Hematopoietic multipotent progenitor cell treated with erythropoietin and hydrocortisone succinate and interleukin-3 and kit ligand, for 17 days (in vitro differentiated cells): ENCODE measurements around the gene TGFBR2.

Experiments
- DNase-seq: peaks from one replicate; pipeline ENCODE4 v3.0.0-alpha.2; 2015; ENCODE audit warnings: low spot score

TGFBR2 gene

GRCh38 chr3:30637310-30638219 lies 31.2 kb downstream of the TGFBR2 start:
- no peak for DNase-seq

DNA sequence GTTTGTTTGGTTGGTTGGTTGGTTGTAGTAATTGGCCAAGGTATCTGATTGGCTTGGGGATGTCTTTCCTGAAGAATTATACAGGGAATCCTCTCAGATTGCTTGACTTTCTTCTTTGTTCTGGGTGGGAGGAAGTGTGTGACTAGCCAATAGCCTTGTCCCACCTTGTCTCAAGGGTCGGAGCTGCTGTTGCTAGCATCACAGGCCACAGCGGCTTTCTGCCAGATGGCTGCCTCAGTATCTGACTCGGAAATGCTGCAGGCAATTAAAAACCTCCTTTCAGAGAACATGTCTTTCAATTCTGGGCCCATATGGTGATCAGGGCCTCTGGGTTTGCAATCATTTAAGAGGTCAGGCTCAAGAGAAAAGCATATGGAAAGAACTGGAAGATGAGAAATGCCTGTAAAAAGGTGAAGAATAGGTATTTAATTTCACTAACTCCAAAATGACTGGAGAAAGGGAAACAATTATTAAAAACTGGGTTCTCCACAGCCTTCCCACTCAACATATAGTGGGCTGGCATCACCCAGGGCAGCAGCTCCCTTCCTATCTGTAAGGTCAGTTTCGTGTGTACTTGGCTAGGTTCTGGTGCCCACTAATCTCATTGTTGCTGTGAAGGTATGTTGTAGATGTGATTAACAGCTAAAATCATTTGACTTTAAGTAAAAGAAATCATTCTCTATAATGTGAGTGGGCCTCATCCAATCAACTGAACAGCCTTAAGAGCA lies 32.4 kb downstream of the TGFBR2 start:
- DNase-seq: no peak

DNA sequence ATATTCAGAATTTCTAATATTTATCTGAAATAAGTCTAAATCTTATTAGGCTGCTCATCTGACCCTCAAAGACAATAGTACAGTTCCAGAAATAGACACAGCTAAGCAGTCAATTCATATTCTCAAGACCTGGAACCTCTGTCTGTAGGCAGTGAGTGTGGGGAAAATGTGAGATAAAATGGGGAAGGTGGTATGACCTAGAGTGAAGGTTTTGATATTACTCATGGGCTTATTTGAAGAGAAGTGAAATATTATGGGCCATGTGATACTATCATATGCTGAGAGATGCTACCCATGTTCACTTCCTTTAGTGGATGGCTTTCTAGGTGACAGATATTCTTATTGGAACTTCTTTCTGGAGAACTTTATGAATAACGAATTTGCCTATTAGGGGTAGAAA lies 33.5 kb downstream of the TGFBR2 start:
- no peak for DNase-seq

DNA sequence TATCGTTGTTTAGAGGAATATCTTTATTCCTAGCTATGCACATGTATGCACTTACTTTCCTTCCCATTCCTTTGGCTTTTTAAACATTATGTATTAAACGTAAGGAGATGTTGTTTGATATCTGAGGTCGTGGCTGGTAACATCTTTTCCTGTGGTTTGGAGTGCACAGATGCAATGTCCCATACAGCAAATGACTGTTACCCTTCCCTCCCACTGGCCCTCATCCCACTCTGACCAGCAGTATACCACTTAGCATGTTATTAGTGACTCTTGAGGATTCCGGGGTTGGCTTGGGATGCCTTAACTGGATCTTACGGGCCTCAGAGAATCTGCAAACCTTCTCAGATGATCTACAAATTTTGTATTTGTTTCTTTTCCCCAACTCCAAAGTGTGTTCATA lies 34.5 kb downstream of the TGFBR2 start:
- DNase-seq: no peak

DNA sequence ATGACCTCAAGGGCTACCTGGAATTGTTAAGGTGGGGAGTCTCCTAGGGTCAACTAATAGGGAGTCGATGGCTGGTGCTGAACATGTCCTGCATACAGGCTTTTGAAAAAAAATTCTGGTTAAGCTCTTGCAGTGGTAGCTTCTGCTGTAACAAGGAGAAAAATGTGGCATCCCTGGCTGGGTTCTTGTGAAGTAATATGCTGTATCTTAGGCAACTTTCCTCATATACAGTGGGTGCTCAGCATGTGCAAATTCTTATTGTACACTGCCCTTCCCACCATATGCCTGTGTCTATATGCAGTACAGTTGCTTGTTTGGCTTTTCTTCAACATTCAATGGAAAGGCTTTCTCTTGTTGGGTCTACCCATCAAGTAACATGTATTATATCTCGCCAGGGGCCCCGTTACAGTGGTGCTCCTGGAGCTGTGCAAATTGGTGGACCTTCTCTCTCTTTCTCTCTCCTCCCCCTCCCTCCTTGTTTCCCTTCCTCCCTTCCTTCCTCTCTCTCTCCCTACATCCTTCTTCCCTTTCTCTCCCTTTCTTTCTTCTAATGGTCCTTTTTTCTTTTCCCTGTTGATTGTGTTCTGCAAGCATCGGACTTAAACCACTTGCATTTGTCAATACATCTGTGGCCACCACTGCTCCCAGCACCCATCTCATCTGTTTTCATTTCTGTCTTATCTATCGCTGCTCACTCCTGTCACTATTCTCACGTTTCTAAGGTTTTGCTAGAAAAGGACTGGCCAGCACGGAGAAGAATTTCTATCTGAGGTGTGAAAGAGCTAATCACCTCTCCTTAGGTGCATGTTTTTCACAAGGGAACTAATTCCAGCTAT lies 35.2 kb downstream of the TGFBR2 start:
- DNase-seq: no peak

GRCh38 chr3:30642849-30643361 lies 36.5 kb downstream of the TGFBR2 start:
- no peak for DNase-seq

- no peak for DNase-seq
Observed at GRCh38 chr3:30643763-30644462, 37.5 kb downstream of the TGFBR2 start.

DNA sequence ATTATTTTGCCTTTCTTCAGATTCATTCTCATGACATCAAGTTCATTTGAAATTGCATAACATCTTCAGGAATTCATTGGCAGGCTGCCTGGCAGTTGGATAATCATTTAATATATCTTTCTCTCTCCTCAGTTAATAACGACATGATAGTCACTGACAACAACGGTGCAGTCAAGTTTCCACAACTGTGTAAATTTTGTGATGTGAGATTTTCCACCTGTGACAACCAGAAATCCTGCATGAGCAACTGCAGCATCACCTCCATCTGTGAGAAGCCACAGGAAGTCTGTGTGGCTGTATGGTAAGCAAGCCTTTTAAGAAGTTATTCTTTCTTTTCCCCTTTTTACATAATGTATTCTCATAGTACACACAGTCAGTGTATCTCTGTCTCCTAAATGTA lies 38.2 kb downstream of the TGFBR2 start:
- no peak for DNase-seq

- DNase-seq: no peak
Observed at GRCh38 chr3:30645077-30645476, 38.7 kb downstream of the TGFBR2 start.

DNA sequence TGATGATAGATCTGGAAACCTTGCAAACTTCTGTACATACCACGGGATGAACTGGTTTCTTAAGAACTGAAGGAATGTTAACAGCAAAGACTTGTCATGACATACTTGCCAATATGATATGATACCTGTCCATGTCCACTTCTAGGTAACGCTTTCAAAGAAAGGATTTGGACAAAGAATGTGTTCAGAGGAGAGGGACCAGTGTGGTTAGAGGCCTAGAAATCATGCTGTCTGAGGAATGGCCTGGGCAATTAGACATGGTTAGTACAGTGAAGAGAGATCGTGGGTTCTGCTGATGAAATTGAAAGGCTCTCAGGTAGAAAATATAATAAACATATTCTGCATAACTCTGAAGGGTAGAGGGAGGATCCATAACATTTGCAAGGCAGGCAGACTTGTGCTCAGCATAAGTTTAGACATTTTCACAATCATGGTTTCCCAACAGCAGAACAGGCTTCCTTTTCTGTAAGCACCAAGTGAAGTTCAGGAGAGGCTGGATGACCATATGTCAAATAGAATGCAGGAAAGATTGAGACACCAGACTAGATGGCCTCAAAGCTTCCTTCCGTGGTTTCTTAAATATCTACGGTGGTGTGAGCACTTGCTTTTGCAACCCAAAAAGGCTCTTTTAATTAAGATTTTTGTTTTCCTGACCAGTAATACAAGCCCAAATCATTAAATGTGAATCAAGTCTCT lies 39.9 kb downstream of the TGFBR2 start:
- DNase-seq: no peak

GRCh38 chr3:30646961-30647752 lies 40.8 kb downstream of the TGFBR2 start:
- DNase-seq: no peak

GRCh38 chr3:30648670-30649357 lies 42.4 kb downstream of the TGFBR2 start:
- DNase-seq: no peak

- no peak for DNase-seq
Observed at GRCh38 chr3:30649572-30650318, 43.3 kb downstream of the TGFBR2 start.

- no peak for DNase-seq
Observed at GRCh38 chr3:30650348-30650995, 44.1 kb downstream of the TGFBR2 start.

- no peak for DNase-seq
Observed at GRCh38 chr3:30654269-30654668, 47.9 kb downstream of the TGFBR2 start.

DNA sequence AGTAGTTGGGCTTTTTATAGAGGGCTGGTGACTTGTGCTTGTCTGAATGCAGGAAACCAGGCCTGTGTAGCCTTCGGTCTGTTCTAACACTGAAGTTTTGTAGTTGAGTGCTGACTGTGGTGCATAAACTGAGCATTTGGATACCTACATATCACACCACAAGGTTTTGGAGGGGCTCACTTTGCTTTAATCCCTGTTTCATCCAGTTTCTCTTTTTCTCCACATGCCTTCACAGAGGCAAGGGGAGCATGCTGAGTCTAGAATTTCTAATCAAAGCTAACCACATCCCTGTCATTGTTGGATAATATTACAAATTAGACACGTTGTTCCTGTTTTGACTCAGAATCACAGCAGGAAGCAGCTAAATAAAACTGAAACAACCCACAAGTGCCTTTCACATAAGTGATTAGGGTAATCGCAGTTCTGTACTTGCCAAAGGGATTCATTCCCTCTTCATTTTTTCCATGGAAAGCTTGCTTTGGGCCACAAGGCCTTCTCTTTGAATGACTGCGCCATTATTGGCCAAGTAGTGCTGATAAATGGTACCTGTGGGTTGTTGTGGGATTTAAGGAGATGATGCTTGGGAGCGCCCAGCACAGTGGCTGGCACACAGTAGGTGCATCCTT lies 48.9 kb downstream of the TGFBR2 start:
- no peak for DNase-seq

- no peak for DNase-seq
Observed at GRCh38 chr3:30656624-30657141, 50.3 kb downstream of the TGFBR2 start.

- no peak for DNase-seq
Observed at GRCh38 chr3:30657914-30658313, 51.5 kb downstream of the TGFBR2 start.
